ENCODE measurements around the gene TMEM72. TPM values are rescaled to one million over a fixed set of nuclear protein-coding genes. Genes with fewer than 3 reads are reported as not detected.
A peak's percentile ranks its signal among the peaks of the same experiment; 100 is the strongest.

The TMEM72 gene
- polyA plus RNA-seq, 2 of the 4 experiments (the other 2 are of a cell fraction) = not detected

GRCh38 chr10:44966129-44966815 is 55.1 kb downstream of the TMEM72 start:
- Histone ChIP-seq H3K27ac (no peak overlapping the region; a peak in 1 of 6 replicates), H3K4me2 (peak overlapping the region; percentile 6; the same call in 1 of the 3 replicates), H3K4me1 (peaks cover 7% of the 10 kb centered on the region; the same call in 2 of the 3 replicates), H3K4me3 (no peak overlapping the region), H3K9me3 (no peaks in the 10 kb centered on the region)
- FAIRE-seq (no peak), ATAC-seq (no peak), DNase-seq (ENCODE audit: low read depth in 1 of 2, low spot score in 1 of 2) (no peak)
- TF ChIP-seq, protein P1, sequence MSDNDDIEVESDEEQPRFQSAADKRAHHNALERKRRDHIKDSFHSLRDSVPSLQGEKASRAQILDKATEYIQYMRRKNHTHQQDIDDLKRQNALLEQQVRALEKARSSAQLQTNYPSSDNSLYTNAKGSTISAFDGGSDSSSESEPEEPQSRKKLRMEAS (IDR thresholded peaks at IDR 0.05) = no peak
- TF ChIP-seq POLR2AphosphoS2 (conservative IDR thresholded peaks at IDR 0.05; ENCODE audit: low read length) (no peak), EHMT2 (IDR thresholded peaks at IDR 0.05; ENCODE audit: low read depth) (no peak), REST (IDR thresholded peaks at IDR 0.05) (no peak), HOXB13 (CRISPR knock-in tag; IDR thresholded peaks at IDR 0.05; ENCODE audit: low read depth) (no peak), CHD2 (IDR thresholded peaks at IDR 0.05; ENCODE audit: low read length, partially characterized antibody) (no peak), MAZ (IDR thresholded peaks at IDR 0.05; ENCODE audit: borderline replicate concordance, low read depth, low read length) (no peak), SMC3 (IDR thresholded peaks at IDR 0.05) (no peak), HOXB5 (CRISPR knock-in tag; IDR thresholded peaks at IDR 0.05) (no peak), ESRRA (IDR thresholded peaks at IDR 0.05; ENCODE audit: borderline replicate concordance, low read length) (no peak), NR3C1 (IDR thresholded peaks at IDR 0.05) (no peak), CEBPB (IDR thresholded peaks at IDR 0.05) (no peak), CTCF (IDR thresholded peaks at IDR 0.05) (no peak), KDM5A (IDR thresholded peaks at IDR 0.05) (no peak), FOXS1 (CRISPR knock-in tag; IDR thresholded peaks at IDR 0.05) (no peak), KDM1A (IDR thresholded peaks at IDR 0.05; ENCODE audit: low read depth) (no peak)
- TF ChIP-seq, protein P2, sequence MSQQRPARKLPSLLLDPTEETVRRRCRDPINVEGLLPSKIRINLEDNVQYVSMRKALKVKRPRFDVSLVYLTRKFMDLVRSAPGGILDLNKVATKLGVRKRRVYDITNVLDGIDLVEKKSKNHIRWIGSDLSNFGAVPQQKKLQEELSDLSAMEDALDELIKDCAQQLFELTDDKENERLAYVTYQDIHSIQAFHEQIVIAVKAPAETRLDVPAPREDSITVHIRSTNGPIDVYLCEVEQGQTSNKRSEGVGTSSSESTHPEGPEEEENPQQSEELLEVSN (IDR thresholded peaks at IDR 0.05; ENCODE audit: borderline replicate concordance, low read depth) = no peak
- TF ChIP-seq, protein P3, sequence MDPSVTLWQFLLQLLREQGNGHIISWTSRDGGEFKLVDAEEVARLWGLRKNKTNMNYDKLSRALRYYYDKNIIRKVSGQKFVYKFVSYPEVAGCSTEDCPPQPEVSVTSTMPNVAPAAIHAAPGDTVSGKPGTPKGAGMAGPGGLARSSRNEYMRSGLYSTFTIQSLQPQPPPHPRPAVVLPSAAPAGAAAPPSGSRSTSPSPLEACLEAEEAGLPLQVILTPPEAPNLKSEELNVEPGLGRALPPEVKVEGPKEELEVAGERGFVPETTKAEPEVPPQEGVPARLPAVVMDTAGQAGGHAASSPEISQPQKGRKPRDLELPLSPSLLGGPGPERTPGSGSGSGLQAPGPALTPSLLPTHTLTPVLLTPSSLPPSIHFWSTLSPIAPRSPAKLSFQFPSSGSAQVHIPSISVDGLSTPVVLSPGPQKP (IDR thresholded peaks at IDR 0.05; ENCODE audit: low read depth, low read length) = no peak
- CTCF ChIA-PET = interaction anchor here (0.9 to 5.3 kb wide), 9 partner anchors 8 to 37 kb away, joined by 3 to 29 read pairs (median 4); partner anchors contain the start of gene DEPP1
- POLR2A ChIA-PET = interaction anchor here (1.9 kb wide), 1 partner anchor 13 kb away, joined by 6 read pairs; the partner anchor contains the start of gene DEPP1
- 54% methylated on average over 8 of the region's 8 CpGs for WGBS (ENCODE audit: missing lambda C conversion rate)
